ENCODE results near the gene MIA.

GRCh38 chr19:40726279-40726678 is 49.0 kb upstream of the MIA start:
- TF ChIP-seq POLR2A (IDR thresholded peaks at IDR 0.05), result no peak
- no peak for TF ChIP-seq CTCF (IDR thresholded peaks at IDR 0.05)

Data from tibial nerve (tissue), 3 donors.